PC-9 (cell line): ENCODE data around the gene ZNF581. TPM values are rescaled to one million over a fixed set of nuclear protein-coding genes. Genes with fewer than 3 reads are reported as not detected.

Experiments used
- BruUV-seq: library from RNA; stranded (reverse); fragments of 400-500 nt; replicated peaks from 2 replicates; lab custom pipeline; 2021; lab: Mats Ljungman, UMichigan
- CTCF ChIA-PET: fragments of 300-600 bp; sonication (Branson Sonifier 250); formaldehyde crosslinking; loops from one replicate; lab custom pipeline; 2022; ENCODE audit warnings: antibody characterized with exemption; lab: Charles Lee
- POLR2A ChIA-PET: fragments of 300-600 bp; sonication (Branson Sonifier 250); formaldehyde crosslinking; loops from one replicate; lab custom pipeline; 2022; ENCODE audit warnings: antibody characterized with exemption; ENCODE audit not compliant: unreplicated experiment; lab: Charles Lee
- DNase-seq, 2 experiments: peaks; one replicate each; pipeline versions ENCODE4 v3.0.0 to v3.0.0-alpha.2; 2015 to 2022; ENCODE audit warnings: mixed read lengths in 1 of 2
- H2AFZ ChIP-seq: fragments of 200-600 bp; sonication (generic); 2 replicates; pipeline ENCODE4 v1.8.1; 2017; ENCODE audit warnings: antibody characterized with exemption
- H3F3A ChIP-seq: fragments of 200-600 bp; sonication (generic); 2 replicates; pipeline ENCODE4 v1.8.1; 2017; ENCODE audit warnings: antibody characterized with exemption, mild to moderate bottlenecking, low read depth; ENCODE audit not compliant: insufficient read depth
- H3K27ac ChIP-seq: fragments of 200-600 bp; sonication (generic); 2 replicates; pipeline ENCODE4 v1.6.1; 2016; ENCODE audit warnings: mixed run types
- H3K27me3 ChIP-seq: fragments of 200-600 bp; sonication (generic); 2 replicates; pipeline ENCODE4 v1.6.1; 2016; ENCODE audit warnings: low read depth, mixed run types; ENCODE audit not compliant: insufficient read depth
- H3K36me3 ChIP-seq: fragments of 200-600 bp; sonication (generic); 2 replicates; pipeline ENCODE4 v1.6.1; 2016; ENCODE audit warnings: low read depth, mixed run types
- H3K4me1 ChIP-seq: fragments of 200-600 bp; sonication (generic); replicated peaks from 2 replicates; pipeline ENCODE4 v1.6.1; 2016; ENCODE audit warnings: mixed run types; ENCODE audit not compliant: insufficient read depth
- H3K4me2 ChIP-seq: fragments of 200-600 bp; sonication (generic); 2 replicates; pipeline ENCODE4 v1.6.1; 2017; ENCODE audit warnings: mixed run types
- H3K4me3 ChIP-seq: fragments of 200-600 bp; sonication (generic); 2 replicates; pipeline ENCODE4 v1.6.1; 2016; ENCODE audit warnings: mixed run types
- H3K79me2 ChIP-seq: fragments of 200-600 bp; sonication (generic); 2 replicates; pipeline ENCODE4 v1.6.1; 2017; ENCODE audit warnings: low read depth, mixed run types
- H3K9me2 ChIP-seq: fragments of 200-600 bp; sonication (generic); 2 replicates; pipeline ENCODE4 v1.8.1; 2017; ENCODE audit warnings: mild to moderate bottlenecking; ENCODE audit not compliant: insufficient read depth
- H3K9me3 ChIP-seq: fragments of 200-600 bp; sonication (generic); 2 replicates; pipeline ENCODE4 v1.8.1; 2016; ENCODE audit warnings: low read depth; ENCODE audit not compliant: insufficient read depth
- H4K20me1 ChIP-seq: fragments of 200-600 bp; sonication (generic); 2 replicates; pipeline ENCODE4 v1.8.1; 2017; ENCODE audit not compliant: insufficient read depth
- EZH2 ChIP-seq: fragments of 200-600 bp; sonication (generic); IDR thresholded peaks from 2 replicates; pipeline ENCODE4 v1.8.0; 2017; ENCODE audit warnings: antibody characterized with exemption, low read depth
- intact Hi-C: fragments of 100-400 bp; cut with micrococcal nuclease; formaldehyde crosslinking; loops from one replicate; pipeline ENCODE4 v1.10.0; 2022; ENCODE audit not compliant: unreplicated experiment
- total RNA-seq: library from RNA; stranded (reverse); gene quantifications from 2 replicates; pipeline ENCODE4 v1.2.3, GENCODE V29; 2021
- TF ChIP-seq, protein P1 (sequence below): fragments of 200-600 bp; sonication (generic); conservative IDR thresholded peaks from 2 replicates; pipeline ENCODE4 v1.6.1; 2017; ENCODE audit warnings: mixed run types, antibody characterized with exemption, mild to moderate bottlenecking, moderate library complexity

Gene ZNF581
- total RNA-seq, 1 experiment from 2014 or later: 53.5 TPM

DNA sequence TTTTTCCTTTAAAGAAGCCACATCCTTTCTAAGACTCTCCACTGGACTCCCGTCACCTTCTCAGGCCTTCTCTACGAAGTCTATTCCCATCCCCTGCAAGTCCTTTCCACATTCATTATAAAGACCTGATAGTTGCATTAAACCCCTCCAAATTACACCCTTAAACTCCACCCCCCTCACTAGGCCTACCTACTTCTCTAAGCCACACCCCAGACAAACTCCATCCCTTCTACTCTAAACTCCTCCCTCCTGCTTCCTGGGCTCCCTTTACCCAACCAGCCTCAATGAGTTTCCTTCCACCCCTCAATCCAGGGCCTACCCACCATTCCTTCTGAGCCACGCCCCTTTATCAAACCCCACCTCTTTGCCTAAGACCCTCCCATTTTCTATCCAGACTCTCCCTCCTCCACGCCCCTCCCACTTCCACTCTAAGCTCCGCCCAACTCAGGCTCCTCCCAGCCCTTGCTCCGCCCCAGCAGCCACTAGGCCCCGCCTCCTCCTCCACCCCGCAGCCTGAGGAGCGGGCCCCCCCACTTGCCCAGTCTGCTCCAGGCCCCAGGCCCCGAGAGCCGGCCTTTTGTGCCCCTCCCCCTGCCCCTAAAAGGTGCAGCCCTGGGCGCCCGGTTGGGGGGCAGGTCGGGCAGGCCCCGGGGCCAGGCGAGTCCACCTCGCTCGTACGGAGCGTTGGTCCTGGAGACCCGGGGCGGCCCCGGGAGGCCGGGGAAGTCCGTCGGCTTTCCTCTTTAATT, 44.6 kb upstream of the ZNF581 start:
- CTCF ChIA-PET: interaction anchor here (0.6 to 1.2 kb wide), 5 partner anchors 53 to 715 kb away, joined by 3 to 5 read pairs (median 4); no protein-coding TSS in a partner anchor
- BruUV-seq: no TSS peak
- peak overlapping the region; percentile 94 for H3K27ac ChIP-seq
- peaks cover 18% of the 10 kb centered on the region for H3K79me2 ChIP-seq
- H3K4me2 ChIP-seq: peak overlapping the region; percentile 74; the same call in 1 of the 2 replicates
- peaks cover 4% of the 10 kb centered on the region; the same call in 1 of the 2 replicates for H3K36me3 ChIP-seq
- peak overlapping the region; percentile 91; the same call in 1 of the 2 replicates for H3K4me3 ChIP-seq
- POLR2A ChIA-PET: interaction anchor here (0.5 to 1.6 kb wide), 15 partner anchors 12 to 1409 kb away, joined by 3 to 44 read pairs (median 6); partner anchors contain the start of genes MBOAT7, PPP1R12C, U2AF2 and ZNF579
- H3K9me3 ChIP-seq: no peaks in the 10 kb centered on the region
- peak; percentile 91 to 99 for DNase-seq
- H3F3A ChIP-seq: peaks cover 35% of the 10 kb centered on the region; the same call in 1 of the 2 replicates
- peak overlapping the region; percentile 60; the same call in 1 of the 2 replicates for H2AFZ ChIP-seq
- H3K9me2 ChIP-seq: no peaks in the 10 kb centered on the region
- intact Hi-C loops: loop anchor here (1.0 to 5.0 kb wide), 4 partner anchors 12 to 432 kb away; partner anchors contain the start of gene DNAAF3
- TF ChIP-seq, protein P1, sequence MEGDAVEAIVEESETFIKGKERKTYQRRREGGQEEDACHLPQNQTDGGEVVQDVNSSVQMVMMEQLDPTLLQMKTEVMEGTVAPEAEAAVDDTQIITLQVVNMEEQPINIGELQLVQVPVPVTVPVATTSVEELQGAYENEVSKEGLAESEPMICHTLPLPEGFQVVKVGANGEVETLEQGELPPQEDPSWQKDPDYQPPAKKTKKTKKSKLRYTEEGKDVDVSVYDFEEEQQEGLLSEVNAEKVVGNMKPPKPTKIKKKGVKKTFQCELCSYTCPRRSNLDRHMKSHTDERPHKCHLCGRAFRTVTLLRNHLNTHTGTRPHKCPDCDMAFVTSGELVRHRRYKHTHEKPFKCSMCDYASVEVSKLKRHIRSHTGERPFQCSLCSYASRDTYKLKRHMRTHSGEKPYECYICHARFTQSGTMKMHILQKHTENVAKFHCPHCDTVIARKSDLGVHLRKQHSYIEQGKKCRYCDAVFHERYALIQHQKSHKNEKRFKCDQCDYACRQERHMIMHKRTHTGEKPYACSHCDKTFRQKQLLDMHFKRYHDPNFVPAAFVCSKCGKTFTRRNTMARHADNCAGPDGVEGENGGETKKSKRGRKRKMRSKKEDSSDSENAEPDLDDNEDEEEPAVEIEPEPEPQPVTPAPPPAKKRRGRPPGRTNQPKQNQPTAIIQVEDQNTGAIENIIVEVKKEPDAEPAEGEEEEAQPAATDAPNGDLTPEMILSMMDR: no peak
- no peak for TF ChIP-seq EZH2
- no peaks in the 10 kb centered on the region for H4K20me1 ChIP-seq
- no peaks in the 10 kb centered on the region for H3K27me3 ChIP-seq
- 0 out of 2 replicates have a peak, but pooled peaks cover 14% of the 10 kb centered on the region for H3K4me1 ChIP-seq

DNA sequence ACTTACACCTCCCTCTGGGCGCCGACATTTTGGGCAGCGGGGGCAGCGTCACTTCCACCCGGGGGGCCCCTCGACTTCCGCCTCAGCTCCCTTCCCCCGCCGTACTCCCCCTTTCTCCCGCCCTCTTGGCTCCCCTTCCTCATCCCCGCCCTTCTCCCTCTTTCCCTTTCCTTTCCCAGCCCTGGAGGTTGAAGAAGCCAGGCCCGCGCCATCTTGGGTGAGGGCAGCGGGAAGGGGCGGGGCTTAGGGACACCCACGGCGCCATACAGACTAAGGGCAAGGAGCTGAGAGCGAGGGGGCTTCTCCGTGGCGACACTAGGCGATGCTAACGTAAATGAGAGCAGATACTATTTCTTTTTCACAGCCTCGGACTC, 44.0 kb upstream of the ZNF581 start, which contains the start of gene FIZ1:
TSS of gene FIZ1 (minus strand) at position 50 of the 374 bp plus-strand sequence. CDS start 1,652 bp downstream, outside the sequence.
- Histone ChIP-seq H4K20me1 (no peaks in the 10 kb centered on the region), H3K9me2 (no peaks in the 10 kb centered on the region), H3K4me3 (peak within 1 kb of the TSS; percentile 91), H3K9me3 (no peaks in the 10 kb centered on the region), H3K27me3 (no peaks in the 10 kb centered on the region), H3F3A (peaks cover 40% of the 10 kb centered on the region), H3K27ac (peak within 1 kb of the TSS; percentile 94), H3K79me2 (peaks cover 18% of the 10 kb centered on the region), H2AFZ (peak within 1 kb of the TSS; percentile 83), H3K4me1 (peaks cover 20% of the 10 kb centered on the region), H3K36me3 (peaks cover 4% of the 10 kb centered on the region; the same call in 1 of the 2 replicates), H3K4me2 (peak within 1 kb of the TSS; percentile 97)
- ChIA-PET CTCF (interaction anchor here (0.6 to 1.2 kb wide), 5 partner anchors 53 to 710 kb away, joined by 3 to 5 read pairs (median 4); no protein-coding TSS in a partner anchor), POLR2A (interaction anchor here (0.5 to 1.6 kb wide), 14 partner anchors 13 to 1410 kb away, joined by 3 to 44 read pairs (median 6); partner anchors contain the start of genes MBOAT7, PPP1R12C, U2AF2 and ZNF579)
- peak; percentile 93 to 98 for DNase-seq
- no peak for TF ChIP-seq EZH2
- TF ChIP-seq, protein P1: 0 out of 2 replicates have a peak, but pooled peaks have one; percentile 16
- no TSS peak for BruUV-seq
- intact Hi-C loops: loop anchor here (1.0 to 5.0 kb wide), 4 partner anchors 12 to 432 kb away; partner anchors contain the start of gene DNAAF3
